Measurements from ENCODE around the gene TMCO4.
A peak's percentile ranks its signal among the peaks of the same experiment; 100 is the strongest.

Gene TMCO4

GRCh38 chr1:19694298-19694697, 105.4 kb downstream of the TMCO4 start (continued):
- TF ChIP-seq KLF16 (tag by site-specific recombination; IDR thresholded peaks at IDR 0.05), result no peak
- no peak for TF ChIP-seq ZNF133 (tag by site-specific recombination; IDR thresholded peaks at IDR 0.05)
- no peak for TF ChIP-seq ZNF10 (tag by site-specific recombination; IDR thresholded peaks at IDR 0.05)
- TF ChIP-seq, protein P1, sequence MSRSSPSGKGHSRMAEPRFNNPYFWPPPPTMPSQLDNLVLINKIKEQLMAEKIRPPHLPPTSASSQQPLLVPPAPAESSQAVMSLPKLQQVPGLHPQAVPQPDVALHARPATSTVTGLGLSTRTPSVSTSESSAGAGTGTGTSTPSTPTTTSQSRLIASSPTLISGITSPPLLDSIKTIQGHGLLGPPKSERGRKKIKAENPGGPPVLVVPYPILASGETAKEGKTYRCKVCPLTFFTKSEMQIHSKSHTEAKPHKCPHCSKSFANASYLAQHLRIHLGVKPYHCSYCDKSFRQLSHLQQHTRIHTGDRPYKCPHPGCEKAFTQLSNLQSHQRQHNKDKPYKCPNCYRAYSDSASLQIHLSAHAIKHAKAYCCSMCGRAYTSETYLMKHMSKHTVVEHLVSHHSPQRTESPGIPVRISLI (tag by site-specific recombination; IDR thresholded peaks at IDR 0.05), result no peak

DNA sequence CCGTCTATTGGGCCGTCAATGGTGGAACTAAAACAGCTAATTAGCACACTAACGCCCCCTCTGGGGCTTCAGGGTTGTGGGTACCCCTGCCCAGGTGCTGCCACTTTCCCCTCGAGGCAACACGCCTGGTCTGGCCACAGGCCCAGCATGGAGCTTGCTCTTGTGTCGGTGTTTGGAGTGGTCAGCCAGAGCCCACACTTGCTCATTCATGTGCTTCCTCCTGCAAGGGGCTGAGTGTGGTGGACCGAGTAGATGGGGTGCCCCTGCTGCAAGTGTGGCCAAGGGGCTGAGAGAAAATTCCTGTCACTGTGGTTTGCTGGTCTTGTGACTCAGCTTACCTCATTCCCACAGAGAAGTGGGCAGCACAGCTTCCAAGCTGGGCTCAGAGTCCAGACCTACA, 109.4 kb downstream of the TMCO4 start:
- Histone ChIP-seq H3K4me3 (ENCODE audit: low read depth, low read length) (no peak overlapping the region), H3K4me1 (ENCODE audit: control insufficient read depth, insufficient read depth, low read length) (no peaks in the 10 kb centered on the region), H3K36me3 (ENCODE audit: control insufficient read depth in 2 of 2, insufficient read depth in 1 of 2, low read length in 2 of 2) (no peaks in the 10 kb centered on the region), H3K27ac (ENCODE audit: extremely low read depth, low read depth, low read length) (no peak overlapping the region), H3K9me3 (ENCODE audit: control insufficient read depth, insufficient read depth, low read depth, low read length) (no peaks in the 10 kb centered on the region)
- TF ChIP-seq, protein P2, sequence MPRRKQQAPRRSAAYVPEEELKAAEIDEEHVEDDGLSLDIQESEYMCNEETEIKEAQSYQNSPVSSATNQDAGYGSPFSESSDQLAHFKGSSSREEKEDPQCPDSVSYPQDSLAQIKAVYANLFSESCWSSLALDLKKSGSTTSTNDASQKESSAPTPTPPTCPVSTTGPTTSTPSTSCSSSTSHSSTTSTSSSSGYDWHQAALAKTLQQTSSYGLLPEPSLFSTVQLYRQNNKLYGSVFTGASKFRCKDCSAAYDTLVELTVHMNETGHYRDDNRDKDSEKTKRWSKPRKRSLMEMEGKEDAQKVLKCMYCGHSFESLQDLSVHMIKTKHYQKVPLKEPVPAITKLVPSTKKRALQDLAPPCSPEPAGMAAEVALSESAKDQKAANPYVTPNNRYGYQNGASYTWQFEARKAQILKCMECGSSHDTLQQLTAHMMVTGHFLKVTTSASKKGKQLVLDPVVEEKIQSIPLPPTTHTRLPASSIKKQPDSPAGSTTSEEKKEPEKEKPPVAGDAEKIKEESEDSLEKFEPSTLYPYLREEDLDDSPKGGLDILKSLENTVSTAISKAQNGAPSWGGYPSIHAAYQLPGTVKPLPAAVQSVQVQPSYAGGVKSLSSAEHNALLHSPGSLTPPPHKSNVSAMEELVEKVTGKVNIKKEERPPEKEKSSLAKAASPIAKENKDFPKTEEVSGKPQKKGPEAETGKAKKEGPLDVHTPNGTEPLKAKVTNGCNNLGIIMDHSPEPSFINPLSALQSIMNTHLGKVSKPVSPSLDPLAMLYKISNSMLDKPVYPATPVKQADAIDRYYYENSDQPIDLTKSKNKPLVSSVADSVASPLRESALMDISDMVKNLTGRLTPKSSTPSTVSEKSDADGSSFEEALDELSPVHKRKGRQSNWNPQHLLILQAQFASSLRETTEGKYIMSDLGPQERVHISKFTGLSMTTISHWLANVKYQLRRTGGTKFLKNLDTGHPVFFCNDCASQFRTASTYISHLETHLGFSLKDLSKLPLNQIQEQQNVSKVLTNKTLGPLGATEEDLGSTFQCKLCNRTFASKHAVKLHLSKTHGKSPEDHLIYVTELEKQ (tag by site-specific recombination; IDR thresholded peaks at IDR 0.05; ENCODE audit: borderline replicate concordance), result no peak
- ChIA-PET POLR2A (no interaction called here), CTCF (interaction anchor here (2.3 kb wide), 1 partner anchor 28 kb away, joined by 15 read pairs; no protein-coding TSS in a partner anchor)

DNA sequence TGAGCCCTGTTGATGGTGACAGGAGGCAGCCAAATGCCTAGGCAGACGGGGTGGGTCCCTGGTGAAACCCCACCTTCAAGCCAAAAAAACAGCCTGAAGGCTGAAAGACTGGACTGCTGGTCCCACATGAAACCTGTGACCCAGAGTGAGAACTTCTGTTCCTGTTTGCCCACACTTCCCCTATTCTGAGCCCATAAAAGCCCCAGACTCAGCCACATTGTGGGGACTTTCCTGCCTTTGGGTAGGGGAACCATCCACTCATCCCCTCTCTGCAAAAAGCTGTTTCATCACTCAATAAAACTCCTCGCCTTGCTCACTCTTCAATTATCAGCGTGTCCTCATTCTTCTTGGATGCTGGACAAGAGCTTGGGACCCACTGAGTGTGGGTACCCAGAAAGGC, 109.9 kb downstream of the TMCO4 start:
- ChIA-PET POLR2A (no interaction called here), CTCF (interaction anchor here (2.3 kb wide), 1 partner anchor 28 kb away, joined by 15 read pairs; no protein-coding TSS in a partner anchor)
- TF ChIP-seq BCL11B (tag by site-specific recombination; IDR thresholded peaks at IDR 0.05; ENCODE audit: low read depth) (no peak), ZBTB44 (tag by site-specific recombination; IDR thresholded peaks at IDR 0.05) (no peak), SETDB1 (IDR thresholded peaks at IDR 0.05; ENCODE audit: insufficient read length, low read length) (peak; percentile 63), ELK4 (IDR thresholded peaks at IDR 0.05; ENCODE audit: borderline replicate concordance, low read depth, low read length) (no peak), ZNF148 (tag by site-specific recombination; IDR thresholded peaks at IDR 0.05; ENCODE audit: borderline replicate concordance) (no peak), ZNF10 (tag by site-specific recombination; IDR thresholded peaks at IDR 0.05) (0 out of 2 replicates have a peak, but pooled peaks have one; percentile 15)
- H3K36me3 ChIP-seq (ENCODE audit: control insufficient read depth in 2 of 2, insufficient read depth in 1 of 2, low read length in 2 of 2), result no peaks in the 10 kb centered on the region
- no peak overlapping the region for H3K4me3 ChIP-seq (ENCODE audit: low read depth, low read length)
- H3K9me3 ChIP-seq (ENCODE audit: control insufficient read depth, insufficient read depth, low read depth, low read length), result no peaks in the 10 kb centered on the region
- no peaks in the 10 kb centered on the region for H3K4me1 ChIP-seq (ENCODE audit: control insufficient read depth, insufficient read depth, low read length)
- H3K27ac ChIP-seq (ENCODE audit: extremely low read depth, low read depth, low read length), result no peak overlapping the region
